ENCODE measurements around the gene CAPRIN2. TPM values are rescaled to one million over a fixed set of nuclear protein-coding genes. Genes with fewer than 3 reads are reported as not detected.

The CAPRIN2 gene
- total RNA-seq (2014; rRNA removed; shearing (Covaris generic)) (36.7 and 41.3 TPM in 2 replicates), polyA plus RNA-seq (2016; fragmentation: Nextera tagmentation; extraction: Ambion mirVana) (28.4 and 36.5 TPM in 2 replicates)
- long read RNA-seq, partial matches to known transcripts = 1 of 4 reads
- long read RNA-seq, other reads (novel, unspliced or antisense) = 3 of 4 reads

DNA sequence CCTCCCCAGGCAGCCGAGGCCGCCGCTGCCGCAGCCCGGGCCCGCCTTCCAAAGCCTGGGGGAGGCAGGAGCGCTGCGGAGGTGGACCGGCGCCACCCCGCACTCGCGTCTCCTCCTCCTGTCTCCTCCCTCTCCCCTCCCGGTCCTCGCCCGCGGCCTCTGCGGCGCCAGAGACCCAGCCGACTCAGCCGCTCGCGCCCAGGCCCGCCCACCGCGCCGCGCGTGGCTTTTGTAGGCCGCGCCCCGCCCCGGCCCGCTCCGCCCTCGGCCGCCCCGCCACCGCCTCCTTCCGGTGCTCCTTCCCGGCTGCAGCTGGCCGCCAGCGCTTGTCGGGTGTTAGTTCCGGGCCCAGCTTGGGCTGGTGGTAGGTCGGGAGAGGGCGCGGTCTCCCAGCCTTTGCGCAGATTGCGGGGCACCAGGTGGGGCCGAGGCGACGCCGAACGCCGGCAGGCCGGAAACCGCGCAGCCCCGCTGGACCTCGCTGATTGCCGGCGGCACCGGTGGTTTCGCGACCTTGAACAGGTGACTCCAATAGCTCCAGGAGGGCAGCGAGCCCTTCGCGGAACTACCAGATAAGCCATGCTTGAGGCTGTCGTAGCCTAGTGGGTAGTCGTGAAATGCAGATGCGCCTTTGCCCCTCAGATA lies at the start of gene CAPRIN2:
Gene CAPRIN2, minus strand, starts transcription at position 202 of the 645 bp plus-strand sequence. CDS start 1,431 bp downstream, outside the sequence.
- Histone ChIP-seq H3K36me3 (ENCODE audit: insufficient read depth) (no peaks in the 10 kb centered on the region), H3K4me3 (peak within 1 kb of the TSS; percentile 78), H3K79me2 (replicated peaks; ENCODE audit: insufficient read depth) (peaks cover 42% of the 10 kb centered on the region), H3K27me3 (ENCODE audit: insufficient read depth) (no peaks in the 10 kb centered on the region), H4K20me1 (replicated peaks; ENCODE audit: insufficient read depth) (peaks cover 21% of the 10 kb centered on the region; the same call in 1 of the 2 replicates), H3K4me2 (peak within 1 kb of the TSS; percentile 93), H3K9me2 (ENCODE audit: insufficient read depth) (no peaks in the 10 kb centered on the region), H2AFZ (peak within 1 kb of the TSS; percentile 70), H3F3A (replicated peaks; ENCODE audit: low read depth) (peaks cover 3% of the 10 kb centered on the region; the same call in 1 of the 2 replicates), H3K27ac (ENCODE audit: low read depth) (peak within 1 kb of the TSS; percentile 70), H3K4me1 (ENCODE audit: insufficient read depth) (peaks cover 37% of the 10 kb centered on the region)
- peaks cover 4% of the 10 kb centered on the region for H3K27me3 Mint-ChIP-seq (ENCODE audit: insufficient read depth, low read depth, poor library complexity)
- peak; percentile 92 for ATAC-seq
- H3K9me3 Mint-ChIP-seq = no peaks in the 10 kb centered on the region
- H3K4me3 Mint-ChIP-seq = peak within 1 kb of the TSS; percentile 96
- peak; percentile 97 for DNase-seq (ENCODE audit: low spot score)
- peak within 1 kb of the TSS; percentile 94 for H3K27ac Mint-ChIP-seq
- H3K4me1 Mint-ChIP-seq = peaks cover 36% of the 10 kb centered on the region
- no peaks in the 10 kb centered on the region; the same call in 2 of the 3 replicates for H3K36me3 Mint-ChIP-seq (ENCODE audit: low read depth)
- TF ChIP-seq ZNF462 (CRISPR knock-in tag; IDR thresholded peaks at IDR 0.05) (no peak), REST (IDR thresholded peaks at IDR 0.05; ENCODE audit: unreplicated experiment) (no peak), EZH2phosphoT487 (IDR thresholded peaks at IDR 0.05; ENCODE audit: unreplicated experiment) (no peak), ETS1 (IDR thresholded peaks at IDR 0.05) (0 out of 2 replicates have a peak, but pooled peaks have one; percentile 65), CTCF (conservative IDR thresholded peaks at IDR 0.05; ENCODE audit: low read depth in 2 of 2) (peak in 1 of 2 experiments; percentile 75; a peak in 3 of 4 replicates), NANOG (IDR thresholded peaks at IDR 0.05; ENCODE audit: borderline replicate concordance) (no peak), ZNF331 (CRISPR knock-in tag; IDR thresholded peaks at IDR 0.05; ENCODE audit: low read depth) (no peak), ZNF114 (CRISPR knock-in tag; IDR thresholded peaks at IDR 0.05) (no peak), STAT1 (IDR thresholded peaks at IDR 0.05; ENCODE audit: unreplicated experiment) (no peak), JUNB (IDR thresholded peaks at IDR 0.05; ENCODE audit: unreplicated experiment) (no peak), POLR2AphosphoS5 (IDR thresholded peaks at IDR 0.05; ENCODE audit: low read depth) (peak; percentile 80), EZH2 (IDR thresholded peaks at IDR 0.05; ENCODE audit: low read depth, unreplicated experiment) (no peak), CREB1 (CRISPR knock-in tag; IDR thresholded peaks at IDR 0.05; ENCODE audit: low read depth) (peak; percentile 48)
